ENCODE measurements around the gene MINAR1. TPM values are rescaled to one million over a fixed set of nuclear protein-coding genes. Genes with fewer than 3 reads are reported as not detected.

Gene MINAR1
- total RNA-seq, 4 donors from 2014 or later: 0.16 to 2.2 (median 0.34) TPM

DNA sequence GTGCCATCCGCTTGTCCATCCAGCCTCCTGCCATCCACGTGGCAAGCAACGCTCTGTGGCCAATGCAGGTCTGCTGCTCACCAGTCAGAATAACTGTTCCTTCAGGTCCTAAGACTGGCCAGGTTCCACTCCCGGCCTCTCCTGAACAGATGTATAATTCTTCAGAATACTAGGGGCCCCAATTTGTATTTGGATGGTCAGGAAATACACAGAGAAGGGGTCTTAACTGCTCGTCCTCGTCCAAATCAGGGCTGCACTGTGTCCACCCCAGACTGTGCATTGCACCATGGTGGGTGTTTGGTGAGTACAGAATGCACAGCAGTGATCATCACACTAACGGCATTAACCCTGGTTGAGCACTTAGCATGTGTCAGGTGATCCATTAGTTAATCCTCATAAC is 46.0 kb downstream of the MINAR1 start:
- Histone ChIP-seq H3K36me3 (no peaks in the 10 kb centered on the region), H3K4me1 (no peaks in the 10 kb centered on the region), H3K4me3 (no peak overlapping the region), H3K27me3 (no peaks in the 10 kb centered on the region), H3K27ac (no peak overlapping the region), H3K9me3 (no peaks in the 10 kb centered on the region)
- 77 to 91% methylated on average over 3 to 4 of the region's 7 CpGs for WGBS, 2 donors (ENCODE audit: low coverage in 1 of 2)
- TF ChIP-seq POLR2A (IDR thresholded peaks at IDR 0.05): no peak
- no peak for TF ChIP-seq CTCF (IDR thresholded peaks at IDR 0.05)
- no peak for TF ChIP-seq EP300 (IDR thresholded peaks at IDR 0.05)
- no peak for TF ChIP-seq POLR2AphosphoS5 (IDR thresholded peaks at IDR 0.05)
- no peak for ATAC-seq

DNA sequence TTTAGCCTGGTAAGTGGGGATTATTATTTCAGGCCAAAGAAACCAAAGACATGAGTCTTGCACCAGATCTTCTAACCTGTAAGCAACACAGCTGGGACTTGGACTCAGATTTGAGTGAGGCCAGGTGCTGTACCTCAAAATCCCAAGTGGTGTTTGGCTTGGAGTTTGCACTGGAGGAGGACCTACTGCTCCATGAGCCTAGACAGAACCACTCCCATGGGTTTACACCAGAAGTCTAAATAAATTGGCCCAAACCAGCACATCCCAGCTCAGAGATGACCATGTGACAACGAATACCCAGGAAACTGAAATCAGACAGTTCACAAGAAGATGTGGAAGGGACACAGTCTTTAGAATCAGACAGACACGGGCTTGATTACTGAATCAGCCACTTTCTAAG is 47.5 kb downstream of the MINAR1 start:
- H3K9me3 ChIP-seq: no peaks in the 10 kb centered on the region
- H3K4me3 ChIP-seq: no peak overlapping the region
- H3K27ac ChIP-seq: no peak overlapping the region
- TF ChIP-seq CTCF (IDR thresholded peaks at IDR 0.05) (no peak), POLR2A (IDR thresholded peaks at IDR 0.05) (no peak), EP300 (IDR thresholded peaks at IDR 0.05) (no peak), POLR2AphosphoS5 (IDR thresholded peaks at IDR 0.05) (no peak)
- ATAC-seq: no peak
- 65 to 81% methylated on average over 2 of the region's 2 CpGs for WGBS, 2 donors (ENCODE audit: low coverage in 1 of 2)
- no peaks in the 10 kb centered on the region for H3K27me3 ChIP-seq
- H3K4me1 ChIP-seq: no peaks in the 10 kb centered on the region
- no peaks in the 10 kb centered on the region for H3K36me3 ChIP-seq

DNA sequence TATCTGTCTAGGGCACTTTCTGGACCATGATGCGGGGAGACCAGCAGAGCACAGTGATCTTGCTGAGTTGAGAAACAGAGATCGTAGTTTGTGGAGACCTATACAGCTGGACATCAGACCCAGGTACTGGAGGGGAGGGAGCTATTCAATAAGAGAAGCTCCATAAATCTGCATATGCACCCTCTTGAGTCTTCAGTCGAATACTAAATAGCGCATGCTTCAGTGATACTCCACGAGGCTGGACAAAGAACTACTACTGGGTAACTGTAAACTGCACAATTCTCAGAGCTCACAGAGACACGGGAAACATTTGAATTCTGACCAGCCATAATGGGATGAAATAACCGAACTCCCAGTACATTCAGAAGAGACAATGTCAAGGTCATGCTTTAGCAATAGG is 49.7 kb downstream of the MINAR1 start:
- TF ChIP-seq CTCF (IDR thresholded peaks at IDR 0.05): no peak
- TF ChIP-seq EP300 (IDR thresholded peaks at IDR 0.05): no peak
- TF ChIP-seq POLR2AphosphoS5 (IDR thresholded peaks at IDR 0.05): no peak
- TF ChIP-seq POLR2A (IDR thresholded peaks at IDR 0.05): no peak

More for the DNA sequence above, 49.7 kb downstream of the MINAR1 start:
- H3K4me3 ChIP-seq: no peak overlapping the region
- H3K36me3 ChIP-seq: no peaks in the 10 kb centered on the region
- ATAC-seq: no peak
- no peaks in the 10 kb centered on the region for H3K27me3 ChIP-seq
- 69 to 98% methylated on average over 5 to 6 of the region's 7 CpGs for WGBS, 2 donors (ENCODE audit: low coverage in 1 of 2)
- H3K27ac ChIP-seq: no peak overlapping the region
- no peaks in the 10 kb centered on the region for H3K9me3 ChIP-seq
- no peaks in the 10 kb centered on the region for H3K4me1 ChIP-seq

Other genes starting within 250 kb of the MINAR1 start
- not detected for gene ANKRD34C, start 149.6 kb upstream of the MINAR1 start, total RNA-seq
- gene TMED3, start 121.2 kb upstream of the MINAR1 start, total RNA-seq: 10 to 100 TPM; 14.6 to 31.1 (median 26.7) TPM

Measured in gastroesophageal sphincter (tissue), 4 donors.